ENCODE results near the gene HOXC11.

Gene HOXC11

DNA sequence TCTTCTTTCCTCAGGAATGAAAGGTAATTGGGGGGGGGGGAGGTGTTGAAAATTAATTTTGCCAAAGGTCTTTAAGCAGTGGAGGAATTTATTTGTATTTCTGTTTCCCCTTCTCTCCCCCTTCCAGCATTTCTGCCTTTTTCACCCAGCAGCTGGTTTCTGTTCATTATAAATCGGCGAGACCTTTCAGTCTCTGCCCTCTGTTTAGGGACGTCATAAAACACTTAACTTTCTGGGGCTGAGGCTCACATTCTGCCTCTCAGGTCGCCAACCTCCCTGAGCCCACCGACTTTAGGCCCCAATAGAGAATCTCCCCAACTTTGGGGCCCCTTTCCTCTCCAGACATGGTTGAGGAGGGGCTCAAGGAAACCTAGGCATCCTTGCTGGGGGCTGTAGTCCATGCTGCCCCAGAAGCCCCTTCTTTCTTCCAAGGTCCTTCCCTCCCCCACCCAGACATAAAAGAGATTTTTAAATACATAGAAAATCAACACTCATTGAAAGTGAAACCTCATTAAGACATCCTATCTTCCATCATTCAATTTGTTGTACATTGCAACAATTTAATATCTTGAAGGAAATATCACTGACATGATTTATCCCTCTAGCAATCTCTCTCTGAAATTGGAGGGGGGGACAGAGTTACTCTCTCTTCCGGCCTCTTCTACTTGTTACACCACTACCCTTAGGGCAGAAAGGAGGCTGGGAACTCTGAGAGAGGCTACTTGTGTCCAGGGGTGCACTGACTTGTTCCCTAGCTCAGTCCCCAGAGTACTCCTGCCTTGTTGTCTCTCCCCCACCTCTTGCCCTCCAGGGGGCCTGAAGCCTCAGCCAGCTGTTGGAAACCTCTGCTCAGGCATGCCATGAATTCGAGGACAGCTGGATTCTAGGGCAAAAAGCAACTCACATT lies 52.8 kb downstream of the HOXC11 start:
- no peak for DNase-seq

DNA sequence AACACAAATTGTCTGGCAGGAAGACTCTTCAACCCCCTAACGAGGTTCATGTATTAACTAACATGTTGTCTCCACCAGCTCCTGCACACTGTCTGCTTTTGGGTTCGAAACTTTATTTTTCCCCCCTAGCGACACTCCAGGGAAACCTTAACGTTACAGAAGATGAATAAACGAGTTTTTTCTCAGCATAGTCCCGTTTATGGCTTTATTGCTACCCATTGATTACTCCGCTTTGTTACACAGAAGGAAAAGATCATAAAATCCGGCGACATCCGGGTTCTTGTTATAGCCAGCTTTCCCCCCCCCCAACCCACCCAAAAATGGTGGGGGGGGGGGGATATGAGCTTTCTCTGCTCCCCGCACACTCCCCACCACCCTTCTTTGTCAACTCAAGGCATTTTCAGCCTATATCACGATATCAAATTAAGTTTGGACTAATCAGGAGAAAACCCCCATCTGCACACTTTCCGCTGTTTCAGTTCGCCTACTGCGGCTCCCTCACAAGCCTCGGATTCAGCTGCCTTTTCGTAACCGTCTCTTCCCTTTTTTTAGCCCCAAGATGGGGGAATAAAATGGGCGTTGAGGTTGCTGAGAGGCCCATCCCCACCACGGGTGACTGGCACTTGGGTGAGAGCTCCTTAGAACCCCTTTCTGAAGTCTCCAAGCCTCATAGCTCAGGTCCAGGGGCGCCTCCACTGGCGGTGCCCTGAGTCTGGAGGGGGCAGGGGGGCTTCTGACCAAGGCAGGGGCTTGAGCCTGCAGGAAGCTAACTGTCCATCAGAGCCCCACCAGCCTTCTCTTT lies 53.9 kb downstream of the HOXC11 start:
- no peak for DNase-seq
